CD4-positive, alpha-beta memory T cell (primary cell): ENCODE results near the gene ERP44. TPM values are rescaled to one million over a fixed set of nuclear protein-coding genes. Genes with fewer than 3 reads are reported as not detected.

Source experiments
- CTCF ChIA-PET: fragments of 350-600 bp; sonication (Branson Sonifier 250); formaldehyde crosslinking; loops from one replicate; lab custom pipeline; 2021; ENCODE audit warnings: inconsistent platforms; ENCODE audit not compliant: partially characterized antibody; lab: Charles Lee
- POLR2A ChIA-PET: fragments of 350-600 bp; sonication (Branson Sonifier 250); formaldehyde crosslinking; loops from one replicate; lab custom pipeline; 2021; ENCODE audit not compliant: partially characterized antibody; lab: Charles Lee
- DNase-seq, 5 donors: peaks; one replicate each; pipeline versions ENCODE4 v3.0.0 to v3.0.0-alpha.2; 2020 to 2022; ENCODE audit warnings: mixed read lengths in 1 of 5
- H3K27ac ChIP-seq: one replicate; pipeline ENCODE4 v1.7.0; 2013; ENCODE audit warnings: low read depth, low read length
- H3K27me3 ChIP-seq: 2 replicates; pipeline ENCODE4 v1.7.0; 2013; ENCODE audit warnings: mild to moderate bottlenecking, low read length, moderate library complexity; ENCODE audit not compliant: insufficient read depth
- H3K36me3 ChIP-seq: 2 replicates; pipeline ENCODE4 v1.7.0; 2013; ENCODE audit warnings: mild to moderate bottlenecking, low read length, moderate library complexity; ENCODE audit not compliant: insufficient read depth
- H3K4me1 ChIP-seq: 2 replicates; pipeline ENCODE4 v1.7.0; 2013; ENCODE audit warnings: mild to moderate bottlenecking, low read length, moderate library complexity; ENCODE audit not compliant: insufficient read depth
- H3K4me3 ChIP-seq, 2 donors: one replicate each; pipeline ENCODE4 v1.7.0; 2013; ENCODE audit warnings: low read length in 2 of 2, mild to moderate bottlenecking in 1 of 2
- H3K9me3 ChIP-seq, 2 donors: one replicate each; pipeline ENCODE4 v1.7.0; 2013; ENCODE audit warnings: low read length in 2 of 2, control low read depth in 1 of 2; ENCODE audit not compliant: control insufficient read depth in 1 of 2
- H3K27ac Mint-ChIP-seq, 7 donors: one replicate each; pipeline ENCODE4 v1.8.0; 2020 to 2021; ENCODE audit warnings: mixed read lengths in 7 of 7, mild to moderate bottlenecking in 6 of 7, inconsistent platforms in 3 of 7, moderate library complexity in 3 of 7
- H3K27me3 Mint-ChIP-seq, 2 donors: one replicate each; pipeline ENCODE4 v1.8.0; 2020 to 2021; ENCODE audit warnings: mixed read lengths in 2 of 2
- H3K36me3 Mint-ChIP-seq, 2 donors: one replicate each; pipeline ENCODE4 v1.8.0; 2020 to 2021; ENCODE audit warnings: mixed read lengths in 2 of 2, inconsistent platforms in 1 of 2, mild to moderate bottlenecking in 1 of 2
- H3K4me1 Mint-ChIP-seq, 4 donors: one replicate each; pipeline ENCODE4 v1.8.0; 2020 to 2021; ENCODE audit warnings: mixed read lengths in 4 of 4, mild to moderate bottlenecking in 1 of 4
- H3K4me3 Mint-ChIP-seq, 8 donors: one replicate each; pipeline ENCODE4 v1.8.0; 2020 to 2021; ENCODE audit warnings: mixed read lengths in 8 of 8, mild to moderate bottlenecking in 7 of 8, moderate library complexity in 6 of 8, inconsistent platforms in 3 of 8
- H3K9me3 Mint-ChIP-seq, 8 donors: one replicate each; pipeline ENCODE4 v1.8.0; 2020 to 2021; ENCODE audit warnings: mixed read lengths in 8 of 8, mild to moderate bottlenecking in 5 of 8, inconsistent platforms in 3 of 8, moderate library complexity in 1 of 8
- intact Hi-C: fragments of 100-400 bp; cut with micrococcal nuclease; formaldehyde crosslinking; loops from one replicate; pipeline ENCODE4 v1.15.1; 2023
- polyA plus RNA-seq, 2 donors: library from polyadenylated mRNA; unstranded; fragments of 300-500 nt; fragmentation: Illumina TruSeq; gene quantifications; one replicate each; pipeline ENCODE4 v1.2.3, GENCODE V29; 2021
- total RNA-seq, 2 experiments: library from RNA; stranded (reverse); gene quantifications; one replicate each; pipeline ENCODE4 v1.2.3, GENCODE V29; 2021

The ERP44 gene
- total and polyA plus RNA-seq, 4 experiments from 2014 or later = 16.5 to 44.7 (median 26.3) TPM

- Histone ChIP-seq H3K36me3 (no peaks in the 10 kb centered on the region), H3K27me3 (no peaks in the 10 kb centered on the region), H3K9me3 (no peaks in the 10 kb centered on the region), H3K4me1 (no peaks in the 10 kb centered on the region), H3K27ac (no peak overlapping the region), H3K4me3 (no peak overlapping the region)
- intact Hi-C loops = no loop called here
- H3K36me3 Mint-ChIP-seq = peaks cover 29 to 39% of the 10 kb centered on the region in 2 donors
- CTCF ChIA-PET = no interaction called here
- no peak overlapping the region for H3K27ac Mint-ChIP-seq
- no peak for DNase-seq
- peaks cover 6 to 17% (median 11%) of the 10 kb centered on the region in 4 donors for H3K4me1 Mint-ChIP-seq
- POLR2A ChIA-PET = no interaction called here
- H3K4me3 Mint-ChIP-seq = no peak overlapping the region
- no peaks in the 10 kb centered on the region for H3K9me3 Mint-ChIP-seq
- no peaks in the 10 kb centered on the region for H3K27me3 Mint-ChIP-seq
These were observed 18.5 kb upstream of the ERP44 start for GRCh38 chr9:100117316-100117715.

- H3K36me3 Mint-ChIP-seq = peaks cover 12 to 42% of the 10 kb centered on the region in 2 donors
These were observed 14.0 kb upstream of the ERP44 start for GRCh38 chr9:100112677-100113336.

DNA sequence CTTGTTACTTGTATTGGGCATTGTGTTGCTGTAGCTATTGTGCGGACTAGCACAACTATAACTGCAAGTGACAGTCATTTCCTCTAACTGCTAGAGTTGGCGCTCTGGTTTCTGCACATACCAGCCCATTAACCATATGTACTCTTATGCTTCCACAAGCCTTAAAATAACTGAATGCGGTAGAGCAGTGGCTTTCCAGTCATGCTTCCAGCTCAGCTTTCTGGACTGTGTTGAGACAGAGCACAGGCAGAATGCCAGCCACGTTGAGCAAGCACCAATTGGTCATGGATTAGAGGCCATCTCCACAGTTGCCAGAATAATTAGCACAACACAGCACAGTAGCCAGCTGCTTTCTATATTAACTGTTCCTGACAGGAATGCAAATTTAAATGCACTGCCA lies 12.4 kb upstream of the ERP44 start:
- no peak for DNase-seq
- H3K9me3 Mint-ChIP-seq = no peaks in the 10 kb centered on the region
- H3K27me3 Mint-ChIP-seq = no peaks in the 10 kb centered on the region
- no peak overlapping the region for H3K4me3 ChIP-seq
- peaks cover 19% of the 10 kb centered on the region for H3K36me3 ChIP-seq
- no peaks in the 10 kb centered on the region for H3K9me3 ChIP-seq
- POLR2A ChIA-PET = no interaction called here
- H3K4me1 Mint-ChIP-seq = peaks cover 3 to 12% (median 7%) of the 10 kb centered on the region in 4 donors
- no peak overlapping the region for H3K4me3 Mint-ChIP-seq
- peaks cover 12 to 39% of the 10 kb centered on the region in 2 donors for H3K36me3 Mint-ChIP-seq
- H3K27ac ChIP-seq = no peak overlapping the region
- no peaks in the 10 kb centered on the region for H3K27me3 ChIP-seq
- intact Hi-C loops = no loop called here
- CTCF ChIA-PET = no interaction called here
- no peak overlapping the region for H3K27ac Mint-ChIP-seq
- H3K4me1 ChIP-seq = no peaks in the 10 kb centered on the region

More at GRCh38 chr9:100112677-100113336, 14.0 kb upstream of the ERP44 start:
- no peak overlapping the region for H3K4me3 Mint-ChIP-seq
- H3K9me3 Mint-ChIP-seq = no peaks in the 10 kb centered on the region
- H3K27ac ChIP-seq = no peak overlapping the region
- CTCF ChIA-PET = no interaction called here
- intact Hi-C loops = no loop called here
- POLR2A ChIA-PET = no interaction called here
- H3K36me3 ChIP-seq = peaks cover 6% of the 10 kb centered on the region
- H3K4me1 ChIP-seq = no peaks in the 10 kb centered on the region
- H3K4me3 ChIP-seq = no peak overlapping the region
- peaks cover 3 to 12% (median 7%) of the 10 kb centered on the region in 4 donors for H3K4me1 Mint-ChIP-seq
- no peaks in the 10 kb centered on the region for H3K27me3 Mint-ChIP-seq
- no peak overlapping the region for H3K27ac Mint-ChIP-seq
- H3K9me3 ChIP-seq = no peaks in the 10 kb centered on the region
- no peaks in the 10 kb centered on the region for H3K27me3 ChIP-seq
- no peak for DNase-seq

DNA sequence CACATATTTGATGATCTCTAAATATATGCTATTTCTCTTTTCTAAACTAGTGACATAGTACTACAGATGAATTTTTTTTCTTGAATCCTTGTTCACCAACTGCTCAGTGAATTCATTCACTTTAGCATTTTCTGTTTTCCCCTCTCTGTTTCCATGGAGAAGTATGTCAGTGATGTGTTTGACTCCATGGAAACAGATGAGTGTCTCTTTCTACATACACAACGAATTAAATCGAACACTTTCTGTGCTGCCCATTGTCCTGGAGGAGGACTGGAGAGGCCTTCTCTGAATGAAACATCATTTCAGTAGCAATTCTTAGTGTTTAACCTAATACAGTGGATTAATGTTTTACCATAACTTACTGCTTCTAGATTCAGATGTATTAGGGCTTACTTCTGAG lies 9.8 kb upstream of the ERP44 start:
- Histone ChIP-seq H3K9me3 (no peaks in the 10 kb centered on the region), H3K4me3 (no peak overlapping the region), H3K4me1 (no peaks in the 10 kb centered on the region), H3K27me3 (no peaks in the 10 kb centered on the region), H3K27ac (no peak overlapping the region), H3K36me3 (peaks cover 30% of the 10 kb centered on the region)
- no peak for DNase-seq
- peaks cover 6 to 40% of the 10 kb centered on the region in 2 donors for H3K36me3 Mint-ChIP-seq
- no peak overlapping the region for H3K27ac Mint-ChIP-seq
- POLR2A ChIA-PET = interaction anchor here (1.0 kb wide), 1 partner anchor 10 kb away, joined by 3 read pairs; no protein-coding TSS in a partner anchor
- CTCF ChIA-PET = no interaction called here
- intact Hi-C loops = no loop called here
- H3K4me1 Mint-ChIP-seq = peaks cover 0 to 10% (median 4%) of the 10 kb centered on the region in 4 donors
- H3K27me3 Mint-ChIP-seq = no peaks in the 10 kb centered on the region
- no peak overlapping the region for H3K4me3 Mint-ChIP-seq
- H3K9me3 Mint-ChIP-seq = no peaks in the 10 kb centered on the region

- ChIA-PET CTCF (no interaction called here), POLR2A (no interaction called here)
- H3K4me1 ChIP-seq = no peaks in the 10 kb centered on the region
- Mint-ChIP-seq H3K4me1 (peaks cover 0 to 3% (median under 1%) of the 10 kb centered on the region in 4 donors), H3K27ac (no peak overlapping the region), H3K36me3 (peaks cover 0 to 28% of the 10 kb centered on the region in 2 donors), H3K9me3 (no peaks in the 10 kb centered on the region), H3K27me3 (no peaks in the 10 kb centered on the region), H3K4me3 (no peak overlapping the region)
- DNase-seq = no peak
- H3K9me3 ChIP-seq = no peaks in the 10 kb centered on the region
- no peak overlapping the region for H3K4me3 ChIP-seq
- H3K27ac ChIP-seq = no peak overlapping the region
- peaks cover 30% of the 10 kb centered on the region for H3K36me3 ChIP-seq
- intact Hi-C loops = no loop called here
- H3K27me3 ChIP-seq = no peaks in the 10 kb centered on the region
These were observed 7.8 kb upstream of the ERP44 start for GRCh38 chr9:100106616-100107015.

DNA sequence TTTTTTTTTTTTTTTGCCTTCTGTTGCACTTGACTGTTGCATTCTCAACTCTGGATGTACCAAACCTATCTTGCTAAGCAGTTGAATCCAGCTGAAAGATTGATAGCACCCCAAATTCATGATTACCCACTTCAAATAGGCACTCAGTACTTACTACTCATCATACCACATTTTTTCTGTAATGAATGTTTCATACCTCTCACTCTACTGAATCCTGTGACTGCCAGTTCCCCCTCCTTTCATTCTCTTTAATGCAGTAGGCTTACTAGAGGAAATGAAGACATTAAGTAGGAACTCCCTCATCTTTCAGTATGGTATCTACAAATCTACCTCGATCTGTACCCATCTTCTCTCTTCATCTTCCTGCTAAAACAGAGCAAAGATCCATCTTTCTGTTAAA lies 7.1 kb upstream of the ERP44 start:
- Histone ChIP-seq H3K9me3 (no peaks in the 10 kb centered on the region), H3K27ac (no peak overlapping the region), H3K4me3 (no peak overlapping the region), H3K4me1 (no peaks in the 10 kb centered on the region), H3K36me3 (peaks cover 30% of the 10 kb centered on the region), H3K27me3 (no peaks in the 10 kb centered on the region)
- CTCF ChIA-PET = no interaction called here
- no peak for DNase-seq
- POLR2A ChIA-PET = no interaction called here
- Mint-ChIP-seq H3K4me1 (no peaks in the 10 kb centered on the region), H3K9me3 (no peaks in the 10 kb centered on the region), H3K36me3 (peaks cover 0 to 24% of the 10 kb centered on the region in 2 donors), H3K27ac (no peak overlapping the region), H3K27me3 (no peaks in the 10 kb centered on the region), H3K4me3 (no peak overlapping the region)
- intact Hi-C loops = no loop called here

DNA sequence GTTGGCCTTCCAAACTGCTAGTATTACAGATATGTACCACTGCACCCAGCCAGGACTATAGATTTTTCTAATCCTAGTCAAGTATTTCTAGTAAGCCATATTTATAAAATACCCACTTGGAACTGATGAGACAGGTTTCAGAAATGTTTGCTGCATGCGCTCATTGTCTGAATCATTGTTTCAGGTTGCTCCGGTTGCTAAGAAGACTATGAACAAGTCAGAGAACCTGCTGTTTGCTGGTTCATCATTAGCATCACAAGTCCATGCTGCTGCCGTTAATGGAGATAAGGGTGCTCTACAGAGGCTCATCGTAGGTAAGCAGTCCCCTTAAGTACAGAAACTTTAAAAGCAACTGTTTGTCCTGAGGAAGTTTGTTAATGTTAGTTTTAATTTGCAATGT lies 5.5 kb upstream of the ERP44 start:
- peaks cover 0 to 20% of the 10 kb centered on the region in 2 donors for H3K36me3 Mint-ChIP-seq

More for the DNA sequence above, 5.5 kb upstream of the ERP44 start:
- intact Hi-C loops = no loop called here
- ChIA-PET POLR2A (no interaction called here), CTCF (no interaction called here)
- Histone ChIP-seq H3K4me3 (no peak overlapping the region), H3K27ac (no peak overlapping the region), H3K9me3 (no peaks in the 10 kb centered on the region), H3K4me1 (peaks cover 10% of the 10 kb centered on the region), H3K27me3 (no peaks in the 10 kb centered on the region), H3K36me3 (peaks cover 30% of the 10 kb centered on the region)
- Mint-ChIP-seq H3K4me1 (peaks cover 5 to 10% (median 7%) of the 10 kb centered on the region in 4 donors), H3K27me3 (no peaks in the 10 kb centered on the region), H3K9me3 (no peaks in the 10 kb centered on the region), H3K27ac (no peak overlapping the region), H3K4me3 (no peak overlapping the region)
- no peak for DNase-seq
